K562 (cell line): Measurements from ENCODE around the gene TMEM126A. TPM values are rescaled to one million over a fixed set of nuclear protein-coding genes. Genes with fewer than 3 reads are reported as not detected.

Experiments
- CBFA2T2 ChIP-seq: fragments of 450-650 bp; conservative IDR thresholded peaks from 2 replicates; pipeline ENCODE4 v1.6.1; 2017; ENCODE audit warnings: mild to moderate bottlenecking
- CXXC5 ChIP-seq: fragments of 250-450 bp; sonication (Bioruptor Pico); IDR thresholded peaks from 2 replicates; pipeline ENCODE4 v1.8.0; 2022; ENCODE audit warnings: inconsistent platforms, mild to moderate bottlenecking, moderate library complexity
- E2F6 ChIP-seq, 2 experiments: IDR thresholded peaks; 2 replicates each; pipeline ENCODE4 v1.6.1; 2011; ENCODE audit warnings: borderline replicate concordance in 1 of 2, control low read depth in 1 of 2, low read depth in 1 of 2, low read length in 1 of 2, mild to moderate bottlenecking in 1 of 2, mixed read lengths in 1 of 2, moderate library complexity in 1 of 2; ENCODE audit not compliant: insufficient read depth in 1 of 2, insufficient read length in 1 of 2, poor library complexity in 1 of 2, severe bottlenecking in 1 of 2; ENCODE audit errors: extremely low read depth in 1 of 2
- EHMT2 ChIP-seq: fragments of 450-650 bp; IDR thresholded peaks from 2 replicates; pipeline ENCODE4 v1.6.1; 2018; ENCODE audit warnings: antibody characterized with exemption
- ETV6 ChIP-seq, 3 experiments: fragments of 150-350 bp in 1 of 3; sonication (generic) in 1 of 3; formaldehyde crosslinking in 1 of 3; IDR thresholded peaks; 2 replicates each; pipeline versions ENCODE4 v1.6.1 to v1.8.0; 2014 to 2022; ENCODE audit warnings: borderline replicate concordance in 2 of 3, low read depth in 2 of 3, antibody characterized with exemption in 1 of 3, low read length in 1 of 3, mild to moderate bottlenecking in 1 of 3, missing genetic modification reagents in 1 of 3
- IRF9 ChIP-seq: fragments of 450-650 bp; IDR thresholded peaks from 2 replicates; pipeline ENCODE4 v1.6.1; 2016; ENCODE audit warnings: missing biosample characterization, missing genetic modification characterization
- JUNB ChIP-seq: fragments of 450-650 bp; formaldehyde crosslinking; conservative IDR thresholded peaks from 2 replicates; pipeline ENCODE4 v1.4.0; 2020; ENCODE audit warnings: mild to moderate bottlenecking
- LEF1 ChIP-seq: fragments of 450-650 bp; IDR thresholded peaks from 2 replicates; pipeline ENCODE4 v1.6.1; 2016; ENCODE audit warnings: mild to moderate bottlenecking
- MAFK ChIP-seq: IDR thresholded peaks from 2 replicates; pipeline ENCODE4 v1.6.1; 2011; ENCODE audit warnings: low read length, improper control_type of control experiment
- MED1 ChIP-seq: sonication (generic); formaldehyde crosslinking; IDR thresholded peaks from 2 replicates; pipeline ENCODE4 v1.8.1; 2023; ENCODE audit warnings: missing genetic modification reagents, borderline replicate concordance
- PTRF ChIP-seq: fragments of 450-650 bp; IDR thresholded peaks from 2 replicates; pipeline ENCODE4 v1.6.1; 2016; ENCODE audit warnings: mild to moderate bottlenecking, missing genetic modification characterization, missing compliant biosample characterization
- SNIP1 ChIP-seq: fragments of 450-650 bp; IDR thresholded peaks from 2 replicates; pipeline ENCODE4 v1.7.1; 2017; ENCODE audit warnings: low read depth, mild to moderate bottlenecking
- TAF7 ChIP-seq: fragments of 450-650 bp; IDR thresholded peaks from 2 replicates; pipeline ENCODE4 v1.6.1; 2016; ENCODE audit warnings: missing genetic modification characterization, missing compliant biosample characterization
- ZC3H8 ChIP-seq: fragments of 450-650 bp; IDR thresholded peaks from 2 replicates; pipeline ENCODE4 v1.6.1; 2017
- ZNF3 ChIP-seq: fragments of 250-450 bp; sonication (Bioruptor Pico); IDR thresholded peaks from 2 replicates; pipeline ENCODE4 v1.5.0; 2021; ENCODE audit warnings: mild to moderate bottlenecking, moderate library complexity
- ZNF444 ChIP-seq: fragments of 250-450 bp; sonication (Bioruptor Pico); IDR thresholded peaks from 2 replicates; pipeline ENCODE4 v1.4.0; 2020; ENCODE audit warnings: mild to moderate bottlenecking, moderate library complexity
- ZNF592 ChIP-seq: fragments of 450-650 bp; IDR thresholded peaks from 2 replicates; pipeline ENCODE4 v1.6.1; 2017; ENCODE audit warnings: antibody characterized with exemption, mild to moderate bottlenecking
- ZNF740 ChIP-seq, 3 experiments: fragments of 200-800 bp in 1 of 3; sonication (Bioruptor generic) in 1 of 3; sonication (generic) in 1 of 3; formaldehyde crosslinking in 1 of 3; IDR thresholded peaks; 2 replicates each; pipeline versions ENCODE4 v1.6.1 to v1.8.0; 2016 to 2022; ENCODE audit warnings: mild to moderate bottlenecking in 2 of 3, missing compliant biosample characterization in 2 of 3, missing genetic modification characterization in 2 of 3, missing genetic modification reagents in 1 of 3
- polyA plus RNA-seq, 8 experiments: library from polyadenylated mRNA; depleted of rRNA in 4 of 8; stranded (reverse) in 5 of 8; unstranded in 3 of 8; fragments of >200 nt; fragmentation: Nextera tagmentation in 2 of 8; fragmentation: Illumina TruSeq in 1 of 8; extraction: Ambion mirVana in 2 of 8; extraction: Trizol in 1 of 8; gene quantifications; 2 replicates each; pipeline versions ENCODE4 v1.2.1 to v1.2.3, GENCODE V29; 2011 to 2014; ENCODE audit warnings: inconsistent platforms in 1 of 8, missing spikeins in 1 of 8
- total RNA-seq, 7 experiments: library from RNA; depleted of rRNA in 6 of 7; stranded (reverse); fragments of >200 nt in 6 of 7; fragmentation: Illumina TruSeq in 2 of 7; extraction: Trizol in 2 of 7; gene quantifications; 2 replicates each; pipeline versions ENCODE4 v1.2.1 to v1.2.3, GENCODE V29; 2011 to 2021; ENCODE audit warnings: low replicate concordance in 1 of 7

TMEM126A gene
- total and polyA plus RNA-seq, 9 of the 15 experiments (the other 6 are each of a cell fraction or from before 2014, with no cell fraction given): 19.3 to 154 (median 56.3) TPM

- TF ChIP-seq IRF9 (tag): no peak
- TF ChIP-seq EHMT2: no peak
- no peak; the same call in 1 of the 2 replicates for TF ChIP-seq PTRF (tag)
- peak; percentile 43; the same call in 1 of the 2 replicates for TF ChIP-seq ZNF592
- TF ChIP-seq TAF7 (tag): peak; percentile 65; the same call in 1 of the 2 replicates
- no peak; a peak in 1 of 4 replicates for TF ChIP-seq ETV6 (IDR thresholded peaks at IDR 0.05; ENCODE audit: borderline replicate concordance in 1 of 2, low read depth in 2 of 2, low read length in 1 of 2)
- TF ChIP-seq ETV6 (CRISPR knock-in tag; IDR thresholded peaks at IDR 0.05; ENCODE audit: borderline replicate concordance): no peak
- TF ChIP-seq ZNF3 (CRISPR knock-in tag): no peak
- TF ChIP-seq LEF1: no peak
- TF ChIP-seq SNIP1: no peak
- TF ChIP-seq MAFK: peak; percentile 97
- TF ChIP-seq ZNF444 (CRISPR knock-in tag): no peak
- TF ChIP-seq CBFA2T2: peak; percentile 28; the same call in 1 of the 2 replicates
- peak; percentile 71 to 76 for TF ChIP-seq E2F6 (IDR thresholded peaks at IDR 0.05; ENCODE audit: borderline replicate concordance in 1 of 2, extremely low read depth in 1 of 2, insufficient read depth in 1 of 2, insufficient read length in 1 of 2, low read depth in 1 of 2, low read length in 1 of 2, poor library complexity in 1 of 2, severe bottlenecking in 1 of 2)
- TF ChIP-seq CXXC5 (CRISPR knock-in tag): peak; percentile 87
- TF ChIP-seq ZC3H8: no peak
- 0 out of 2 replicates have a peak, but pooled peaks have one; percentile 23 for TF ChIP-seq ZNF740 (CRISPR knock-in tag; IDR thresholded peaks at IDR 0.05)
- no peak for TF ChIP-seq ZNF740 (tag; IDR thresholded peaks at IDR 0.05)
- no peak for TF ChIP-seq JUNB (CRISPR knock-in tag)
- TF ChIP-seq MED1 (CRISPR knock-in tag): no peak
Measured at GRCh38 chr11:85664615-85665481, 17.1 kb downstream of the TMEM126A start, which contains the start of gene CREBZF (continued).
